SU-DHL-6 (cell line): ENCODE results near the gene FARS2.

Source experiments
- CTCF ChIP-seq: fragments of 200-600 bp; sonication (generic); IDR thresholded peaks from one replicate; pipeline ENCODE4 v1.5.1; 2017; ENCODE audit warnings: antibody characterized with exemption, mild to moderate bottlenecking, low read length, moderate library complexity; ENCODE audit not compliant: insufficient read depth, poor library complexity, severe bottlenecking
- EZH2phosphoT487 ChIP-seq: fragments of 200-600 bp; sonication (generic), shearing (Covaris generic); conservative IDR thresholded peaks from 2 replicates; pipeline ENCODE4 v1.6.1; 2018; ENCODE audit warnings: mild to moderate bottlenecking, antibody characterized with exemption, low read length, moderate library complexity, mixed read lengths

GRCh38 chr6:5446362-5447075, 185.2 kb downstream of the FARS2 start:
- no peak for TF ChIP-seq CTCF
- TF ChIP-seq EZH2phosphoT487 = no peak
